CD4-positive, alpha-beta memory T cell (primary cell): Measurements from ENCODE around the gene RNF217. TPM values are rescaled to one million over a fixed set of nuclear protein-coding genes. Genes with fewer than 3 reads are reported as not detected.

ENCODE experiments used
- CTCF ChIA-PET: fragments of 350-600 bp; sonication (Branson Sonifier 250); formaldehyde crosslinking; loops from one replicate; lab custom pipeline; 2021; ENCODE audit warnings: inconsistent platforms; ENCODE audit not compliant: partially characterized antibody; lab: Charles Lee
- POLR2A ChIA-PET: fragments of 350-600 bp; sonication (Branson Sonifier 250); formaldehyde crosslinking; loops from one replicate; lab custom pipeline; 2021; ENCODE audit not compliant: partially characterized antibody; lab: Charles Lee
- DNase-seq, 5 donors: peaks; one replicate each; pipeline versions ENCODE4 v3.0.0 to v3.0.0-alpha.2; 2020 to 2022; ENCODE audit warnings: mixed read lengths in 1 of 5
- H3K27ac ChIP-seq: one replicate; pipeline ENCODE4 v1.7.0; 2013; ENCODE audit warnings: low read depth, low read length
- H3K27me3 ChIP-seq: 2 replicates; pipeline ENCODE4 v1.7.0; 2013; ENCODE audit warnings: mild to moderate bottlenecking, low read length, moderate library complexity; ENCODE audit not compliant: insufficient read depth
- H3K36me3 ChIP-seq: 2 replicates; pipeline ENCODE4 v1.7.0; 2013; ENCODE audit warnings: mild to moderate bottlenecking, low read length, moderate library complexity; ENCODE audit not compliant: insufficient read depth
- H3K4me1 ChIP-seq: 2 replicates; pipeline ENCODE4 v1.7.0; 2013; ENCODE audit warnings: mild to moderate bottlenecking, low read length, moderate library complexity; ENCODE audit not compliant: insufficient read depth
- H3K4me3 ChIP-seq, 2 donors: one replicate each; pipeline ENCODE4 v1.7.0; 2013; ENCODE audit warnings: low read length in 2 of 2, mild to moderate bottlenecking in 1 of 2
- H3K9me3 ChIP-seq, 2 donors: one replicate each; pipeline ENCODE4 v1.7.0; 2013; ENCODE audit warnings: low read length in 2 of 2, control low read depth in 1 of 2; ENCODE audit not compliant: control insufficient read depth in 1 of 2
- H3K27ac Mint-ChIP-seq, 7 donors: one replicate each; pipeline ENCODE4 v1.8.0; 2020 to 2021; ENCODE audit warnings: mixed read lengths in 7 of 7, mild to moderate bottlenecking in 6 of 7, inconsistent platforms in 3 of 7, moderate library complexity in 3 of 7
- H3K27me3 Mint-ChIP-seq, 2 donors: one replicate each; pipeline ENCODE4 v1.8.0; 2020 to 2021; ENCODE audit warnings: mixed read lengths in 2 of 2
- H3K36me3 Mint-ChIP-seq, 2 donors: one replicate each; pipeline ENCODE4 v1.8.0; 2020 to 2021; ENCODE audit warnings: mixed read lengths in 2 of 2, inconsistent platforms in 1 of 2, mild to moderate bottlenecking in 1 of 2
- H3K4me1 Mint-ChIP-seq, 4 donors: one replicate each; pipeline ENCODE4 v1.8.0; 2020 to 2021; ENCODE audit warnings: mixed read lengths in 4 of 4, mild to moderate bottlenecking in 1 of 4
- H3K4me3 Mint-ChIP-seq, 8 donors: one replicate each; pipeline ENCODE4 v1.8.0; 2020 to 2021; ENCODE audit warnings: mixed read lengths in 8 of 8, mild to moderate bottlenecking in 7 of 8, moderate library complexity in 6 of 8, inconsistent platforms in 3 of 8
- H3K9me3 Mint-ChIP-seq, 8 donors: one replicate each; pipeline ENCODE4 v1.8.0; 2020 to 2021; ENCODE audit warnings: mixed read lengths in 8 of 8, mild to moderate bottlenecking in 5 of 8, inconsistent platforms in 3 of 8, moderate library complexity in 1 of 8
- intact Hi-C: fragments of 100-400 bp; cut with micrococcal nuclease; formaldehyde crosslinking; loops from one replicate; pipeline ENCODE4 v1.15.1; 2023
- polyA plus RNA-seq, 2 donors: library from polyadenylated mRNA; unstranded; fragments of 300-500 nt; fragmentation: Illumina TruSeq; gene quantifications; one replicate each; pipeline ENCODE4 v1.2.3, GENCODE V29; 2021
- total RNA-seq, 2 experiments: library from RNA; stranded (reverse); gene quantifications; one replicate each; pipeline ENCODE4 v1.2.3, GENCODE V29; 2021

RNF217 gene
- total and polyA plus RNA-seq, 4 experiments from 2014 or later: 0.03 to 0.86 (median 0.12) TPM

- POLR2A ChIA-PET: interaction anchor here (0.6 kb wide), 1 partner anchor 19 kb away, joined by 5 read pairs; no protein-coding TSS in a partner anchor
- Mint-ChIP-seq H3K4me1 (no peaks in the 10 kb centered on the region), H3K27ac (no peak overlapping the region), H3K9me3 (peaks cover 0 to 4% (median 0%) of the 10 kb centered on the region in 8 donors), H3K4me3 (no peak overlapping the region), H3K36me3 (no peaks in the 10 kb centered on the region), H3K27me3 (peaks cover 2 to 3% of the 10 kb centered on the region in 2 donors)
- Histone ChIP-seq H3K36me3 (no peaks in the 10 kb centered on the region), H3K9me3 (no peaks in the 10 kb centered on the region), H3K4me1 (no peaks in the 10 kb centered on the region), H3K27ac (no peak overlapping the region), H3K4me3 (no peak overlapping the region), H3K27me3 (no peaks in the 10 kb centered on the region)
- intact Hi-C loops: no loop called here
- CTCF ChIA-PET: interaction anchor here (0.7 to 1.0 kb wide), 2 partner anchors 11 to 343 kb away, joined by 3 read pairs; no protein-coding TSS in a partner anchor
- no peak for DNase-seq
Measured at GRCh38 chr6:125008261-125008703, 46.0 kb downstream of the RNF217 start.

GRCh38 chr6:125008957-125009356 is 46.7 kb downstream of the RNF217 start:
- peaks cover 2 to 3% of the 10 kb centered on the region in 2 donors for H3K27me3 Mint-ChIP-seq
- Histone ChIP-seq H3K36me3 (no peaks in the 10 kb centered on the region), H3K27me3 (no peaks in the 10 kb centered on the region), H3K4me1 (no peaks in the 10 kb centered on the region), H3K4me3 (no peak overlapping the region), H3K9me3 (no peaks in the 10 kb centered on the region), H3K27ac (no peak overlapping the region)
- peaks cover 0 to 4% (median 0%) of the 10 kb centered on the region in 8 donors for H3K9me3 Mint-ChIP-seq
- H3K4me1 Mint-ChIP-seq: no peaks in the 10 kb centered on the region
- no peaks in the 10 kb centered on the region for H3K36me3 Mint-ChIP-seq
- H3K4me3 Mint-ChIP-seq: no peak overlapping the region
- DNase-seq: no peak
- H3K27ac Mint-ChIP-seq: no peak overlapping the region
- CTCF ChIA-PET: interaction anchor here (1.0 kb wide), 1 partner anchor 10 kb away, joined by 3 read pairs; no protein-coding TSS in a partner anchor
- POLR2A ChIA-PET: no interaction called here
- intact Hi-C loops: no loop called here

GRCh38 chr6:125009578-125009977 is 47.3 kb downstream of the RNF217 start:
- Mint-ChIP-seq H3K4me1 (no peaks in the 10 kb centered on the region), H3K4me3 (no peak overlapping the region), H3K36me3 (no peaks in the 10 kb centered on the region), H3K9me3 (peaks cover 0 to 4% (median 0%) of the 10 kb centered on the region in 8 donors), H3K27ac (no peak overlapping the region), H3K27me3 (peaks cover 2 to 3% of the 10 kb centered on the region in 2 donors)
- no peaks in the 10 kb centered on the region for H3K36me3 ChIP-seq
- intact Hi-C loops: no loop called here
- no peaks in the 10 kb centered on the region for H3K4me1 ChIP-seq
- H3K4me3 ChIP-seq: no peak overlapping the region
- CTCF ChIA-PET: interaction anchor here (0.7 to 1.0 kb wide), 2 partner anchors 10 to 84 kb away, joined by 3 read pairs; no protein-coding TSS in a partner anchor
- POLR2A ChIA-PET: no interaction called here
- H3K27ac ChIP-seq: no peak overlapping the region
- H3K27me3 ChIP-seq: no peaks in the 10 kb centered on the region
- no peaks in the 10 kb centered on the region for H3K9me3 ChIP-seq
- no peak for DNase-seq

- no peaks in the 10 kb centered on the region for H3K4me1 ChIP-seq
- H3K27me3 Mint-ChIP-seq: peaks cover 0 to 3% of the 10 kb centered on the region in 2 donors
- intact Hi-C loops: no loop called here
- no peaks in the 10 kb centered on the region for H3K27me3 ChIP-seq
- no peak overlapping the region for H3K27ac Mint-ChIP-seq
- ChIA-PET CTCF (no interaction called here), POLR2A (no interaction called here)
- no peak for DNase-seq
- H3K9me3 Mint-ChIP-seq: no peaks in the 10 kb centered on the region
- H3K4me3 ChIP-seq: no peak overlapping the region
- no peaks in the 10 kb centered on the region for H3K4me1 Mint-ChIP-seq
- no peak overlapping the region for H3K4me3 Mint-ChIP-seq
- no peaks in the 10 kb centered on the region for H3K36me3 Mint-ChIP-seq
- no peaks in the 10 kb centered on the region for H3K9me3 ChIP-seq
- H3K36me3 ChIP-seq: no peaks in the 10 kb centered on the region
- no peak overlapping the region for H3K27ac ChIP-seq
Measured at GRCh38 chr6:125013938-125014660, 51.9 kb downstream of the RNF217 start.

GRCh38 chr6:125014661-125014957 is 52.4 kb downstream of the RNF217 start:
- H3K27me3 ChIP-seq: no peaks in the 10 kb centered on the region
- H3K27ac Mint-ChIP-seq: no peak overlapping the region
- peaks cover 0 to 3% of the 10 kb centered on the region in 2 donors for H3K27me3 Mint-ChIP-seq
- no peaks in the 10 kb centered on the region for H3K4me1 ChIP-seq
- H3K36me3 ChIP-seq: no peaks in the 10 kb centered on the region
- H3K4me1 Mint-ChIP-seq: no peaks in the 10 kb centered on the region
- no peaks in the 10 kb centered on the region for H3K36me3 Mint-ChIP-seq
- no peak overlapping the region for H3K4me3 Mint-ChIP-seq
- no peaks in the 10 kb centered on the region for H3K9me3 ChIP-seq
- H3K9me3 Mint-ChIP-seq: no peaks in the 10 kb centered on the region
- DNase-seq: no peak
- H3K4me3 ChIP-seq: no peak overlapping the region
- ChIA-PET CTCF (no interaction called here), POLR2A (no interaction called here)
- intact Hi-C loops: no loop called here
- no peak overlapping the region for H3K27ac ChIP-seq

GRCh38 chr6:125015152-125015551 is 52.9 kb downstream of the RNF217 start:
- H3K4me1 ChIP-seq: no peaks in the 10 kb centered on the region
- Mint-ChIP-seq H3K4me3 (no peak overlapping the region), H3K27ac (no peak overlapping the region), H3K27me3 (peaks cover 0 to 3% of the 10 kb centered on the region in 2 donors), H3K36me3 (no peaks in the 10 kb centered on the region), H3K9me3 (no peaks in the 10 kb centered on the region), H3K4me1 (no peaks in the 10 kb centered on the region)
- intact Hi-C loops: no loop called here
- ChIA-PET CTCF (no interaction called here), POLR2A (no interaction called here)
- no peak overlapping the region for H3K4me3 ChIP-seq
- no peak overlapping the region for H3K27ac ChIP-seq
- DNase-seq: no peak
- H3K27me3 ChIP-seq: no peaks in the 10 kb centered on the region
- no peaks in the 10 kb centered on the region for H3K36me3 ChIP-seq
- H3K9me3 ChIP-seq: no peaks in the 10 kb centered on the region

GRCh38 chr6:125018136-125018535 is 55.9 kb downstream of the RNF217 start:
- H3K4me1 Mint-ChIP-seq: no peaks in the 10 kb centered on the region
- intact Hi-C loops: no loop called here

More at GRCh38 chr6:125018136-125018535, 55.9 kb downstream of the RNF217 start:
- no peaks in the 10 kb centered on the region for H3K27me3 ChIP-seq
- Mint-ChIP-seq H3K4me3 (no peak overlapping the region), H3K9me3 (no peaks in the 10 kb centered on the region), H3K36me3 (no peaks in the 10 kb centered on the region), H3K27ac (no peak overlapping the region), H3K27me3 (no peaks in the 10 kb centered on the region)
- no peak overlapping the region for H3K27ac ChIP-seq
- H3K4me3 ChIP-seq: no peak overlapping the region
- DNase-seq: no peak
- no peaks in the 10 kb centered on the region for H3K9me3 ChIP-seq
- H3K4me1 ChIP-seq: no peaks in the 10 kb centered on the region
- ChIA-PET CTCF (no interaction called here), POLR2A (no interaction called here)
- no peaks in the 10 kb centered on the region for H3K36me3 ChIP-seq
